ENCODE results near the gene OR51T1. TPM values are rescaled to one million over a fixed set of nuclear protein-coding genes. Genes with fewer than 3 reads are reported as not detected.

OR51T1 gene
- total and polyA plus RNA-seq, 4 donors: not detected

GRCh38 chr11:4865855-4866254 is 15.8 kb upstream of the OR51T1 start:
- Histone ChIP-seq H3K36me3 (ENCODE audit: control insufficient read depth in 4 of 4, insufficient read depth in 4 of 4, low read length in 4 of 4) (no peaks in the 10 kb centered on the region), H3K9me3 (ENCODE audit: control insufficient read depth in 4 of 4, insufficient read depth in 3 of 4, low read length in 3 of 4) (peaks cover 0 to 5% (median 0%) of the 10 kb centered on the region in 4 donors), H3K4me3 (no peak overlapping the region), H3K9ac (ENCODE audit: insufficient read depth in 1 of 2, low read length in 2 of 2) (no peak overlapping the region), H3K27ac (ENCODE audit: low read depth in 1 of 2, low read length in 1 of 2) (no peak overlapping the region), H3K4me1 (ENCODE audit: control insufficient read depth in 5 of 5, insufficient read depth in 5 of 5, low read length in 5 of 5) (peaks cover 0 to 4% (median 0%) of the 10 kb centered on the region in 5 donors), H3K27me3 (ENCODE audit: control insufficient read depth in 3 of 3, insufficient read depth in 3 of 3, low read length in 2 of 3) (no peaks in the 10 kb centered on the region)
- TF ChIP-seq, protein P1, sequence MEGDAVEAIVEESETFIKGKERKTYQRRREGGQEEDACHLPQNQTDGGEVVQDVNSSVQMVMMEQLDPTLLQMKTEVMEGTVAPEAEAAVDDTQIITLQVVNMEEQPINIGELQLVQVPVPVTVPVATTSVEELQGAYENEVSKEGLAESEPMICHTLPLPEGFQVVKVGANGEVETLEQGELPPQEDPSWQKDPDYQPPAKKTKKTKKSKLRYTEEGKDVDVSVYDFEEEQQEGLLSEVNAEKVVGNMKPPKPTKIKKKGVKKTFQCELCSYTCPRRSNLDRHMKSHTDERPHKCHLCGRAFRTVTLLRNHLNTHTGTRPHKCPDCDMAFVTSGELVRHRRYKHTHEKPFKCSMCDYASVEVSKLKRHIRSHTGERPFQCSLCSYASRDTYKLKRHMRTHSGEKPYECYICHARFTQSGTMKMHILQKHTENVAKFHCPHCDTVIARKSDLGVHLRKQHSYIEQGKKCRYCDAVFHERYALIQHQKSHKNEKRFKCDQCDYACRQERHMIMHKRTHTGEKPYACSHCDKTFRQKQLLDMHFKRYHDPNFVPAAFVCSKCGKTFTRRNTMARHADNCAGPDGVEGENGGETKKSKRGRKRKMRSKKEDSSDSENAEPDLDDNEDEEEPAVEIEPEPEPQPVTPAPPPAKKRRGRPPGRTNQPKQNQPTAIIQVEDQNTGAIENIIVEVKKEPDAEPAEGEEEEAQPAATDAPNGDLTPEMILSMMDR (IDR thresholded peaks at IDR 0.05; ENCODE audit: control extremely low read depth, extremely low read depth): no peak
- ATAC-seq (ENCODE audit: insufficient read depth, low FRiP score) (no peak), DNase-seq (no peak)
- 48 to 68% methylated on average over 1 of the region's 1 CpG for WGBS, 2 donors

GRCh38 chr11:4881188-4881587 is 512 bp upstream of the OR51T1 start:
- WGBS, 2 donors: 81 to 90% methylated on average over 4 of the region's 4 CpGs
- H3K27ac ChIP-seq (ENCODE audit: low read depth in 1 of 2, low read length in 1 of 2): no peak overlapping the region
- no peak overlapping the region for H3K4me3 ChIP-seq
- H3K27me3 ChIP-seq (ENCODE audit: control insufficient read depth in 3 of 3, insufficient read depth in 3 of 3, low read length in 2 of 3): no peaks in the 10 kb centered on the region
- H3K9me3 ChIP-seq (ENCODE audit: control insufficient read depth in 4 of 4, insufficient read depth in 3 of 4, low read length in 3 of 4): peaks cover 0 to 4% (median 0%) of the 10 kb centered on the region in 4 donors
- no peak overlapping the region for H3K9ac ChIP-seq (ENCODE audit: insufficient read depth in 1 of 2, low read length in 2 of 2)
- DNase-seq: no peak
- ATAC-seq (ENCODE audit: insufficient read depth, low FRiP score): no peak
- no peaks in the 10 kb centered on the region for H3K4me1 ChIP-seq (ENCODE audit: control insufficient read depth in 5 of 5, insufficient read depth in 5 of 5, low read length in 5 of 5)
- TF ChIP-seq, protein P1 (IDR thresholded peaks at IDR 0.05; ENCODE audit: control extremely low read depth, extremely low read depth): no peak
- no peaks in the 10 kb centered on the region for H3K36me3 ChIP-seq (ENCODE audit: control insufficient read depth in 4 of 4, insufficient read depth in 4 of 4, low read length in 4 of 4)

- 73 to 88% methylated on average over 5 of the region's 5 CpGs for WGBS, 2 donors
- ATAC-seq (ENCODE audit: insufficient read depth, low FRiP score): no peak
- TF ChIP-seq, protein P1 (IDR thresholded peaks at IDR 0.05; ENCODE audit: control extremely low read depth, extremely low read depth): no peak
These were observed 843 bp downstream of the OR51T1 start for GRCh38 chr11:4882543-4882942.

DNA sequence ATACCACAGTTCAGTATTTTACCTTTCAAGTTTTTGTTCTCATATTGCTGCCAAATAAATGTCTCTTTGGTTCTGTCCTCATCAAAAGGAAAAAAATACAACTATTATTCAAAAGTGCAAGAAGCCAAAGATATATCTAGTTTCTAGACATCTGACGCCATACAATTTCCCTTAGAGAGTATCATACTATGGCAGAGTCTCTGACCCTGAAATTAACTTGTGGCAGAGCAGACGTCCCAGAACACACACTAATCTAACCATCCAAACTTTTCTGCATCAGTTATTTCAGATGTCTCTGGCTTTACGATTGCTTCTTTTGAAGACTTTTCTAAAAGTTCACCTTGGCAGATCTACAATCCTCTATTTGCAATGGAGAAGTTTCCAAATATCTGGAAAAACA is 2.7 kb downstream of the OR51T1 start:
- WGBS, 2 donors: 83 to 88% methylated on average over 3 of the region's 3 CpGs
- DNase-seq: no peak
- no peak overlapping the region for H3K4me3 ChIP-seq

More at GRCh38 chr11:4882543-4882942, 843 bp downstream of the OR51T1 start:
- H3K27ac ChIP-seq (ENCODE audit: low read depth in 1 of 2, low read length in 1 of 2): no peak overlapping the region
- no peaks in the 10 kb centered on the region for H3K9me3 ChIP-seq (ENCODE audit: control insufficient read depth in 4 of 4, insufficient read depth in 3 of 4, low read length in 3 of 4)
- no peaks in the 10 kb centered on the region for H3K36me3 ChIP-seq (ENCODE audit: control insufficient read depth in 4 of 4, insufficient read depth in 4 of 4, low read length in 4 of 4)
- no peaks in the 10 kb centered on the region for H3K4me1 ChIP-seq (ENCODE audit: control insufficient read depth in 5 of 5, insufficient read depth in 5 of 5, low read length in 5 of 5)
- no peaks in the 10 kb centered on the region for H3K27me3 ChIP-seq (ENCODE audit: control insufficient read depth in 3 of 3, insufficient read depth in 3 of 3, low read length in 2 of 3)
- no peak overlapping the region for H3K4me3 ChIP-seq
- H3K9ac ChIP-seq (ENCODE audit: insufficient read depth in 1 of 2, low read length in 2 of 2): no peak overlapping the region
- DNase-seq: no peak

More for the DNA sequence above, 2.7 kb downstream of the OR51T1 start:
- no peak overlapping the region for H3K9ac ChIP-seq (ENCODE audit: insufficient read depth in 1 of 2, low read length in 2 of 2)
- TF ChIP-seq, protein P1 (IDR thresholded peaks at IDR 0.05; ENCODE audit: control extremely low read depth, extremely low read depth): no peak
- no peak for ATAC-seq (ENCODE audit: insufficient read depth, low FRiP score)
- no peaks in the 10 kb centered on the region for H3K36me3 ChIP-seq (ENCODE audit: control insufficient read depth in 4 of 4, insufficient read depth in 4 of 4, low read length in 4 of 4)
- H3K9me3 ChIP-seq (ENCODE audit: control insufficient read depth in 4 of 4, insufficient read depth in 3 of 4, low read length in 3 of 4): no peaks in the 10 kb centered on the region
- H3K4me1 ChIP-seq (ENCODE audit: control insufficient read depth in 5 of 5, insufficient read depth in 5 of 5, low read length in 5 of 5): no peaks in the 10 kb centered on the region
- no peak overlapping the region for H3K27ac ChIP-seq (ENCODE audit: low read depth in 1 of 2, low read length in 1 of 2)
- no peaks in the 10 kb centered on the region for H3K27me3 ChIP-seq (ENCODE audit: control insufficient read depth in 3 of 3, insufficient read depth in 3 of 3, low read length in 2 of 3)

Data from lung (tissue), 12 donors.